GM21515 (cell line): ENCODE measurements around the gene SLC8A1.
A peak's percentile ranks its signal among the peaks of the same experiment; 100 is the strongest.

Source experiments
- ATAC-seq: cut with Tn5 transposase; IDR thresholded peaks from one replicate; pipeline ENCODE4 v1.9.1; 2021; ENCODE audit not compliant: unreplicated experiment

Gene SLC8A1

GRCh38 chr2:40204268-40204667 is 247.6 kb downstream of the SLC8A1 start:
- no peak for ATAC-seq

GRCh38 chr2:40202798-40203400 is 249.0 kb downstream of the SLC8A1 start:
- ATAC-seq = no peak

GRCh38 chr2:40201425-40201824 is 250.5 kb downstream of the SLC8A1 start:
- ATAC-seq = no peak

- ATAC-seq = no peak
Observed at GRCh38 chr2:40200366-40200915, 251.4 kb downstream of the SLC8A1 start.

- ATAC-seq = no peak
Observed at GRCh38 chr2:40199771-40200170, 252.1 kb downstream of the SLC8A1 start.

- ATAC-seq = no peak
Observed at GRCh38 chr2:40197121-40197520, 254.8 kb downstream of the SLC8A1 start.

- no peak for ATAC-seq
Observed at GRCh38 chr2:40193670-40194026, 258.2 kb downstream of the SLC8A1 start.

GRCh38 chr2:40192864-40193669 is 258.8 kb downstream of the SLC8A1 start:
- ATAC-seq = no peak

GRCh38 chr2:40190457-40190856 is 261.4 kb downstream of the SLC8A1 start:
- no peak for ATAC-seq

- no peak for ATAC-seq
Observed at GRCh38 chr2:40189881-40190280, 262.0 kb downstream of the SLC8A1 start.

GRCh38 chr2:40187054-40187453 is 264.8 kb downstream of the SLC8A1 start:
- ATAC-seq = no peak

GRCh38 chr2:40184551-40184950 is 267.3 kb downstream of the SLC8A1 start:
- ATAC-seq = no peak

GRCh38 chr2:40181855-40182254 is 270.0 kb downstream of the SLC8A1 start:
- no peak for ATAC-seq

GRCh38 chr2:40179801-40180200 is 272.1 kb downstream of the SLC8A1 start:
- ATAC-seq = no peak

GRCh38 chr2:40178971-40179370 is 272.9 kb downstream of the SLC8A1 start:
- peak; percentile 86 for ATAC-seq

- ATAC-seq = no peak
Observed at GRCh38 chr2:40178171-40178778, 273.6 kb downstream of the SLC8A1 start.

GRCh38 chr2:40177366-40177765 is 274.5 kb downstream of the SLC8A1 start:
- no peak for ATAC-seq

GRCh38 chr2:40173276-40173675 is 278.6 kb downstream of the SLC8A1 start:
- no peak for ATAC-seq

- ATAC-seq = no peak
Observed at GRCh38 chr2:40169856-40170255, 282.0 kb downstream of the SLC8A1 start.

- no peak for ATAC-seq
Observed at GRCh38 chr2:40169430-40169829, 282.5 kb downstream of the SLC8A1 start.

- ATAC-seq = no peak
Observed at GRCh38 chr2:40168546-40168945, 283.3 kb downstream of the SLC8A1 start.

GRCh38 chr2:40168032-40168431 is 283.9 kb downstream of the SLC8A1 start:
- no peak for ATAC-seq
